ENCODE data around the gene PTPRK.

The PTPRK gene

DNA sequence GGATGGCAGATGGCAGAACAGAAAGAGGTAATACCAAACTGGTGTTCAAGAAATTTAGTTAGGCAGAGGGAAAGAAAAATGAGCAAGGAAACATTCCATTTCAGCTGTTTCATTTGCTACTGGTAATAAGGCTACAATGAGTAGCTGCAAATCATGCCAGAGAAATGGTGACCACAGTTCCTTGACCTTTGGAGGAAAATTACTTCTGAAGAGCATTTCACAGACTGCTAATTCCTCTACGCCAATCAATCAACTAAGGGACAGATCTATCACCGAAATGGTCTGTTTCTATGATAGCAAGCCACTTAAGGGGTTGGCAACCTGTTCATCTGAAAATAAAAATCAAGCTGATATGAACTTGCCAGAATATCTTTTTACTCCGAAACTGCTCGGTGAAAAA lies 119.5 kb downstream of the PTPRK start:
- TF ChIP-seq, protein P1, sequence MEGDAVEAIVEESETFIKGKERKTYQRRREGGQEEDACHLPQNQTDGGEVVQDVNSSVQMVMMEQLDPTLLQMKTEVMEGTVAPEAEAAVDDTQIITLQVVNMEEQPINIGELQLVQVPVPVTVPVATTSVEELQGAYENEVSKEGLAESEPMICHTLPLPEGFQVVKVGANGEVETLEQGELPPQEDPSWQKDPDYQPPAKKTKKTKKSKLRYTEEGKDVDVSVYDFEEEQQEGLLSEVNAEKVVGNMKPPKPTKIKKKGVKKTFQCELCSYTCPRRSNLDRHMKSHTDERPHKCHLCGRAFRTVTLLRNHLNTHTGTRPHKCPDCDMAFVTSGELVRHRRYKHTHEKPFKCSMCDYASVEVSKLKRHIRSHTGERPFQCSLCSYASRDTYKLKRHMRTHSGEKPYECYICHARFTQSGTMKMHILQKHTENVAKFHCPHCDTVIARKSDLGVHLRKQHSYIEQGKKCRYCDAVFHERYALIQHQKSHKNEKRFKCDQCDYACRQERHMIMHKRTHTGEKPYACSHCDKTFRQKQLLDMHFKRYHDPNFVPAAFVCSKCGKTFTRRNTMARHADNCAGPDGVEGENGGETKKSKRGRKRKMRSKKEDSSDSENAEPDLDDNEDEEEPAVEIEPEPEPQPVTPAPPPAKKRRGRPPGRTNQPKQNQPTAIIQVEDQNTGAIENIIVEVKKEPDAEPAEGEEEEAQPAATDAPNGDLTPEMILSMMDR (IDR thresholded peaks at IDR 0.05), result no peak
- DNase-seq, result no peak
- no peaks in the 10 kb centered on the region for H3K27me3 ChIP-seq
- intact Hi-C loops (cut with DNase I; ENCODE audit: low total_unique reads), result no loop called here
- no peak overlapping the region for H3K4me3 ChIP-seq
- peaks cover 0 to 20% (median 0%) of the 10 kb centered on the region in 4 donors for H3K4me1 ChIP-seq
- H3K36me3 ChIP-seq, result no peaks in the 10 kb centered on the region
- H3K27ac ChIP-seq, result no peak overlapping the region
- H3K9me3 ChIP-seq, result no peaks in the 10 kb centered on the region

DNA sequence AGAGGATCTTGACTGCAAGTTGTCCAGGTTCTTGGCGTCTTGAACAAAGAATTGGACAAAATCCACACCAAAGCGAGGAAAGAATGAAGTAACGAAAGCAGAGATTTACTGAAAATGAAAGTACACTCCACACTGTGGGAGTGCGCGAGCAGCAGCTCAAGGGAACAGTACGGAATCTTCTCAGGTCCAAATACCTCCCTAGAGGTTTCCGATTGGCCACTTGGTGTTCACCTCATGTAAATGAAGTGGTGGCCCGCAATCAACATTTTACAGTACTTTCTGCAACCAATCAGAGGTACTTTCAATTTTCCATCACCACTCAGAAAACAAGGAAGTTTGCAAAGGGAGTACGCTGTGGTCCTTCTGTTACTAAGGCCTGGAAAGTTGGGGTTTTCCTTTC lies 122.4 kb downstream of the PTPRK start:
- TF ChIP-seq, protein P1 (IDR thresholded peaks at IDR 0.05), result no peak
- no peaks in the 10 kb centered on the region for H3K27me3 ChIP-seq
- no peaks in the 10 kb centered on the region for H3K9me3 ChIP-seq
- no peak overlapping the region for H3K27ac ChIP-seq
- H3K36me3 ChIP-seq, result no peaks in the 10 kb centered on the region
- intact Hi-C loops (cut with DNase I; ENCODE audit: low total_unique reads), result no loop called here
- DNase-seq, result no peak
- H3K4me3 ChIP-seq, result no peak overlapping the region
- peaks cover 0 to 29% (median 3%) of the 10 kb centered on the region in 4 donors for H3K4me1 ChIP-seq

DNA sequence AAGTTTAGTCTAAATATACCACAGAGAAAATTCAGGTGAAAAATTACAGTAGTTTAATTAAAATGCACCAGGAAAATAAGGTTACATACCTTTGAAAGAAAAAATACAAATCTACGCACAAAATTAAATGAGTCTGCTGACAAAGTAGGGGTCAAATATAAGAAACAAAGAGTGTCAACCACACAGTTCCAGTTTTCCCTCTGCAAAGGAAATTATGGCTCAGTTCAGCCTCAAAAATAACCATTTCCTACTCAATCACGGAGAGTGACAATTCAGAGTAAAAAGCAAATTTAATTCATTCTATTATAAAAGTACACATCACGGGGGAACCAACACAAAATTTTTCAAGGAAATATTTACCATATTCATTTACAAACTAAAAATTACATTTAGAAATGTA lies 124.8 kb downstream of the PTPRK start:
- intact Hi-C loops (cut with DNase I; ENCODE audit: low total_unique reads), result no loop called here
- peaks cover 0 to 18% (median 3%) of the 10 kb centered on the region in 4 donors for H3K4me1 ChIP-seq
- TF ChIP-seq, protein P1 (IDR thresholded peaks at IDR 0.05), result no peak
- no peaks in the 10 kb centered on the region for H3K36me3 ChIP-seq
- no peaks in the 10 kb centered on the region for H3K27me3 ChIP-seq
- no peaks in the 10 kb centered on the region for H3K9me3 ChIP-seq
- no peak for DNase-seq
- H3K4me3 ChIP-seq, result no peak overlapping the region
- no peak overlapping the region for H3K27ac ChIP-seq

DNA sequence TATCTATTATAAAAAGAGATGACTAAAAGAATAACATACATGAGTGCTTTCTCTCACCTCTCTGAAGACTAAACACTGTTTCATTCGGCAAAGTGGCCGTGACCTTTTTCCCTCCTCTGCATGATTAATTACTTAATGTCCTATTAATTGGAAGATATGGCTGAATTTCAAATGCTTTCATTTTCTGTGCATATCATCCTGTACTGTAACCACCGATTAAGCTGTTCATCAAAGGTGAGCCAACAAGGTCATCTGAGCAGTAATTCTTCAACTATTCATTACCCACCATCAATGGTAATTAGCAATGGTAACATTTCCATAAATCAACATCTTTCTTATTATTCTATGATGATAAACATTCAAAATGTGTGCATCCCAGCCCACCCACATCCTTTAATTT lies 125.2 kb downstream of the PTPRK start:
- TF ChIP-seq, protein P1 (IDR thresholded peaks at IDR 0.05), result no peak
- DNase-seq, result no peak
- intact Hi-C loops (cut with DNase I; ENCODE audit: low total_unique reads), result no loop called here
- H3K27me3 ChIP-seq, result no peaks in the 10 kb centered on the region
- H3K36me3 ChIP-seq, result no peaks in the 10 kb centered on the region
- no peak overlapping the region for H3K4me3 ChIP-seq
- no peak overlapping the region for H3K27ac ChIP-seq
- peaks cover 0 to 20% (median 3%) of the 10 kb centered on the region in 4 donors for H3K4me1 ChIP-seq
- no peaks in the 10 kb centered on the region for H3K9me3 ChIP-seq

DNA sequence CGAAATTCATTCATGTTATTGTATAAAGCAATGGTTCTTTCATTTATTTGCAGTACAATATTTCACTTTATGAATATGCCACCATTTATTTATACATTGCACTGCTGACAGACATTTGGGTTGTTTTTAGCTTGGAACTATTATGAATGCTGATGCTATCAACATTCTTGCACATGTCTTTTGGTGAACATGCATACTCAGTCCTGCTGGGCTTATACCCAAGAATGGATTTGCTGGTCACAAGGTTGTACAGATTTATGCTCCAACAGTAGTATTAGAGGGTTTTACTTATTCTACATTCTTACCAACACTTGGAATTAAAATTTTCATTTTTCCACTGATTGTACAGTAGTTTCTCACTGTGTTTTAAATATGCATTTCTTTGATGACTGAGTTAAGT lies 126.2 kb downstream of the PTPRK start:
- intact Hi-C loops (cut with DNase I; ENCODE audit: low total_unique reads), result no loop called here
- DNase-seq, result no peak
- Histone ChIP-seq H3K36me3 (no peaks in the 10 kb centered on the region), H3K9me3 (no peaks in the 10 kb centered on the region), H3K27ac (no peak overlapping the region), H3K4me1 (peaks cover 0 to 31% (median 3%) of the 10 kb centered on the region in 4 donors), H3K27me3 (no peaks in the 10 kb centered on the region), H3K4me3 (no peak overlapping the region)
- TF ChIP-seq, protein P1 (IDR thresholded peaks at IDR 0.05), result no peak

Data from tibial artery (tissue), 4 donors.